A549 (cell line): Measurements from ENCODE around the gene GABBR2. TPM values are rescaled to one million over a fixed set of nuclear protein-coding genes. Genes with fewer than 3 reads are reported as not detected.

Source experiments
- ATAC-seq, 2 experiments: fragments of 200-7000 bp in 1 of 2; fragments of >200 bp in 1 of 2; cut with Nextera tagmentation in 1 of 2; cut with Tn5 transposase in 1 of 2; 3 replicates each; pipeline versions ENCODE4 v1.8.0 to v1.9.1; 2018 to 2020; ENCODE audit warnings: mild to moderate bottlenecking in 1 of 2, moderate library complexity in 1 of 2
- CTCF ChIA-PET: fragments of 300-600 bp; sonication (Branson Sonifier 250); formaldehyde crosslinking; extraction: SDS; loops from one replicate; lab custom pipeline; 2021; ENCODE audit warnings: antibody characterized with exemption, inconsistent platforms; lab: Yijun Ruan, JAX
- POLR2A ChIA-PET: fragments of 350-600 bp; formaldehyde crosslinking; extraction: SDS; loops from one replicate; lab custom pipeline; 2021; ENCODE audit warnings: antibody characterized with exemption, inconsistent platforms; lab: Yijun Ruan, JAX
- DNase-seq, 2 experiments: peaks; one replicate each; pipeline versions ENCODE4 v3.0.0 to v3.0.0-alpha.2; 2011 to 2016; ENCODE audit warnings: low read depth in 1 of 2, low spot score in 1 of 2
- FAIRE-seq: peaks from 2 replicates; lab custom pipeline; 2011; peaks lifted over from hg19 to GRCh38; lab: Jason Lieb, UNC
- H3K27ac ChIP-seq, 2 experiments: fragments of >200 bp; sonication (Bioruptor Twin); formaldehyde crosslinking; 3 replicates each; pipeline ENCODE4 v1.5.1; 2016 to 2017
- H3K4me1 ChIP-seq: fragments of >200 bp; sonication (Bioruptor Twin); formaldehyde crosslinking; 3 replicates; pipeline ENCODE4 v1.6.1; 2016
- H3K4me2 ChIP-seq: fragments of >200 bp; sonication (Bioruptor Twin); formaldehyde crosslinking; 3 replicates; pipeline ENCODE4 v1.6.1; 2016
- H3K4me3 ChIP-seq: fragments of >200 bp; sonication (Bioruptor Twin); formaldehyde crosslinking; 3 replicates; pipeline ENCODE4 v1.5.1; 2016
- H3K9me3 ChIP-seq: fragments of >200 bp; sonication (Bioruptor Twin); formaldehyde crosslinking; 3 replicates; pipeline ENCODE4 v1.6.1; 2016
- BHLHE40 ChIP-seq: IDR thresholded peaks from 2 replicates; pipeline ENCODE4 v1.6.1; 2012; ENCODE audit warnings: low read depth, low read length, inconsistent platforms
- CBX2 ChIP-seq: fragments of 200-600 bp; sonication (generic); IDR thresholded peaks from 2 replicates; pipeline ENCODE4 v1.6.1; 2016; ENCODE audit warnings: low read depth, mild to moderate bottlenecking, borderline replicate concordance
- CBX8 ChIP-seq: fragments of 200-600 bp; sonication (generic); IDR thresholded peaks from 2 replicates; pipeline ENCODE4 v1.6.1; 2016
- CEBPB ChIP-seq, 2 experiments: fragments of >200 bp in 1 of 2; sonication (Bioruptor Twin) in 1 of 2; formaldehyde crosslinking in 1 of 2; IDR thresholded peaks; 2 replicates each; pipeline ENCODE4 v1.6.1; 2012 to 2016
- CHD4 ChIP-seq: fragments of 200-600 bp; sonication (generic); IDR thresholded peaks from 2 replicates; pipeline ENCODE4 v1.6.1; 2016; ENCODE audit warnings: antibody characterized with exemption, mild to moderate bottlenecking, borderline replicate concordance
- EHF ChIP-seq: fragments of 250-450 bp; sonication (Bioruptor Pico); IDR thresholded peaks from 2 replicates; pipeline ENCODE4 v1.5.0; 2020; ENCODE audit warnings: mild to moderate bottlenecking
- EHMT2 ChIP-seq: fragments of 200-600 bp; sonication (generic); IDR thresholded peaks from 2 replicates; pipeline ENCODE4 v1.6.1; 2016; ENCODE audit warnings: antibody characterized with exemption, low read depth, mild to moderate bottlenecking, moderate library complexity
- EP300 ChIP-seq, 2 experiments: fragments of >200 bp; sonication (Bioruptor Twin); formaldehyde crosslinking; IDR thresholded peaks; 2 replicates in 1 of 2; 3 replicates in 1 of 2; pipeline ENCODE4 v1.6.1; 2016 to 2017
- FOSB ChIP-seq: fragments of 250-450 bp; sonication (Bioruptor Pico); IDR thresholded peaks from 2 replicates; pipeline ENCODE4 v1.5.0; 2020; ENCODE audit warnings: mild to moderate bottlenecking, moderate library complexity
- FOXS1 ChIP-seq: fragments of 250-450 bp; sonication (Bioruptor Pico); IDR thresholded peaks from 2 replicates; pipeline ENCODE4 v1.5.0; 2020; ENCODE audit warnings: mild to moderate bottlenecking, moderate library complexity
- HDAC2 ChIP-seq: fragments of 200-600 bp; sonication (generic); IDR thresholded peaks from 2 replicates; pipeline ENCODE4 v1.6.1; 2016
- HOXA7 ChIP-seq: fragments of 250-450 bp; sonication (Bioruptor Pico); IDR thresholded peaks from 2 replicates; pipeline ENCODE4 v1.5.0; 2020; ENCODE audit warnings: mild to moderate bottlenecking, moderate library complexity
- HOXB13 ChIP-seq: fragments of 250-450 bp; sonication (Bioruptor Pico); IDR thresholded peaks from 2 replicates; pipeline ENCODE4 v1.5.0; 2020; ENCODE audit warnings: low read depth, mild to moderate bottlenecking, moderate library complexity
- JUN ChIP-seq, 2 experiments: fragments of >200 bp; sonication (Bioruptor Twin); formaldehyde crosslinking; IDR thresholded peaks; 2 replicates in 1 of 2; 3 replicates in 1 of 2; pipeline ENCODE4 v1.6.1; 2016 to 2017
- KDM5A ChIP-seq: fragments of 200-600 bp; sonication (generic); IDR thresholded peaks from 2 replicates; pipeline ENCODE4 v1.6.1; 2016; ENCODE audit warnings: antibody characterized with exemption, mild to moderate bottlenecking
- MAFK ChIP-seq: fragments of 450-650 bp; IDR thresholded peaks from 2 replicates; pipeline ENCODE4 v1.6.1; 2014; ENCODE audit not compliant: partially characterized antibody
- NPAS2 ChIP-seq: fragments of 250-450 bp; sonication (Bioruptor Pico); IDR thresholded peaks from 2 replicates; pipeline ENCODE4 v1.8.0; 2022; ENCODE audit warnings: mild to moderate bottlenecking, moderate library complexity, borderline replicate concordance
- RAD21 ChIP-seq, 2 experiments: fragments of >200 bp in 1 of 2; sonication (Bioruptor Twin) in 1 of 2; formaldehyde crosslinking in 1 of 2; IDR thresholded peaks in 1 of 2; conservative IDR thresholded peaks in 1 of 2; 2 replicates in 1 of 2; 3 replicates in 1 of 2; pipeline ENCODE4 v1.6.1; 2012 to 2018; ENCODE audit warnings: inconsistent platforms in 1 of 2
- RARB ChIP-seq: fragments of 250-450 bp; sonication (Bioruptor Pico); IDR thresholded peaks from 2 replicates; pipeline ENCODE4 v1.8.0; 2021; ENCODE audit warnings: mild to moderate bottlenecking, moderate library complexity
- SMC3 ChIP-seq: fragments of >200 bp; sonication (Bioruptor Twin); formaldehyde crosslinking; IDR thresholded peaks from 3 replicates; pipeline ENCODE4 v1.6.1; 2018; ENCODE audit warnings: inconsistent platforms
- SREBF2 ChIP-seq: fragments of 450-650 bp; IDR thresholded peaks from 2 replicates; pipeline ENCODE4 v1.6.1; 2014; ENCODE audit warnings: mild to moderate bottlenecking, moderate library complexity
- TP53 ChIP-seq: fragments of 250-450 bp; sonication (Bioruptor Pico); IDR thresholded peaks from 2 replicates; pipeline ENCODE4 v1.5.0; 2021; ENCODE audit warnings: mild to moderate bottlenecking, moderate library complexity
- ZNF302 ChIP-seq: fragments of 250-450 bp; sonication (Bioruptor Pico); IDR thresholded peaks from 2 replicates; pipeline ENCODE4 v1.9.0; 2021; ENCODE audit warnings: inconsistent platforms, mild to moderate bottlenecking, moderate library complexity
- ZSCAN20 ChIP-seq: fragments of 250-450 bp; sonication (Bioruptor Pico); IDR thresholded peaks from 2 replicates; pipeline ENCODE4 v1.8.0; 2022; ENCODE audit warnings: mild to moderate bottlenecking, moderate library complexity
- WGBS: methylation state at CpG from one replicate; pipeline ENCODE4 v1.1.6; 2017; ENCODE audit errors: missing lambda C conversion rate; 5-methylcytosine and 5-hydroxymethylcytosine counted together
- polyA plus RNA-seq, 4 experiments: library from polyadenylated mRNA; depleted of rRNA in 3 of 4; stranded (reverse); fragments of >200 nt; fragmentation: RNase III in 1 of 4; extraction: RNeasy Plus Mini Kit Qiagen cat#74134 plus additional on column Dnase treatment in 1 of 4; gene quantifications; 2 replicates in 3 of 4; 3 replicates in 1 of 4; pipeline ENCODE4 v1.2.3, GENCODE V29; 2011 to 2017
- TF ChIP-seq, protein P1 (sequence below): IDR thresholded peaks from 2 replicates; pipeline ENCODE4 v1.6.1; 2012
- TF ChIP-seq, protein P2 (sequence below): fragments of 450-650 bp; IDR thresholded peaks from 2 replicates; pipeline ENCODE4 v1.6.1; 2014; ENCODE audit warnings: antibody characterized with exemption

The GABBR2 gene
- polyA plus RNA-seq, 2 of the 4 experiments (the other 2 are of a cell fraction): 0.08 to 0.57 TPM

DNA sequence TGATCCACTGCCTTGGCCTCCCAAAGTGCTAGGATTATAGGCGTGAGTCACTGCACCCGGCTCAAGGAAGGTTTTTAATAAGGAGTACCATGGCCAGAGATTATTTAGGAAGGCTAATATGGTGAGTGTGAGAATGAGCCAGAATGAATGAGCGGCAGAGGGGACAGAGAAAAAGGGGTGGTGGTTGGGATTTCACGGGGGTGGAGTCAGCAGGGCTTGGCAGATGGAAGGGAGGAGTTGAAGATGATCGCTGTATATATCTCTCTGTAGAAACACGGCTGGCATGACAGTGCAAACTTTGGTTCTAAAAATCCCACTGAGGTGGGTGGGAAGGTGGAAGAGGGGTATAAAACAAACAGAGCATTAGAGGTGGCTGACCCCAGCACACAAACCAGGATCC lies 276.6 kb downstream of the GABBR2 start:
- DNase-seq (no peak), FAIRE-seq (no peak), ATAC-seq (no peak)
- WGBS: 49% methylated on average over 6 of the region's 6 CpGs
- CTCF ChIA-PET: interaction anchor here (1.4 kb wide), 1 partner anchor 9 kb away, joined by 3 read pairs; no protein-coding TSS in a partner anchor
- Histone ChIP-seq H3K4me1 (peaks cover 6% of the 10 kb centered on the region; the same call in 1 of the 3 replicates), H3K9me3 (no peaks in the 10 kb centered on the region), H3K27ac (no peak overlapping the region), H3K4me3 (no peak overlapping the region), H3K4me2 (no peak overlapping the region)
- POLR2A ChIA-PET: no interaction called here
- TF ChIP-seq MAFK: no peak
- TF ChIP-seq CEBPB (IDR thresholded peaks at IDR 0.05): no peak

DNA sequence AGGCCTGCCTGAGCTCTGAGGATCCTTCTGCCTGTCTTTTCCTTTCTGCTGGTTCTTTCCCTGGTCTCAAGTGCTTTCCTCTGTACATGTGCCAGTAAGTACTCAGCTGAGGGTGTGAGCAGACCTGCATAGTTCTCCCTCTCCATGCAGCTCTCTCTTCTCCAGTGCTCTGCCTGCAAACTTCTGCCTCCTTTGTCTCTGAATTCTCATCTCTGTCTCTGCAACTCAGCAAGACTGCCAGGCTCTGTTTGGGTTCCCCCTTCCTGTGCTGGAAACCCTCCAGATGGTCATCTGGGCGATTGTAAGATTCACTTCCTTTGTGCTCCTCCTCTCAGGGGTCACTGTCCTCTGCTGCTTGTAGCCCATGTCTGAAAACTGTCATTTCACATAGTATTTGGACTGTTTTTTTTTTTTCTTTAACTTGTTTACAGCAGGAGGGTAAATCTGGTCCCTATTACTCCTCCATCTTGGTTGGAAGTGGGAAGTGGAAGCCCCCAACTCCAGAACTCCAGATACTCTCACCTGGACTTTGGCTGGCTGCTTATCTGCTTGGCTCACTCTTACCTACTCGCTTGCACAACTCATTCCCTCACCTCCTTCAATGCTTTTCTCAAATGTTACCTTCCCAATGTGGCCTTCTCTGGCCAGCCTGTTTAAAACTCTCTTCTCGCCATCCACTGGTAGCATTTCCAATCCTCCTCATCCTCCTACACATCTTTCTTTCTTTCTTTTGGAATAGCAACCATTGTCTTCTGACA lies 278.0 kb downstream of the GABBR2 start:
- ChIA-PET POLR2A (no interaction called here), CTCF (interaction anchor here (0.6 to 1.4 kb wide), 3 partner anchors 11 to 198 kb away, joined by 3 read pairs; no protein-coding TSS in a partner anchor)
- ATAC-seq: no peak
- no peak overlapping the region for H3K27ac ChIP-seq
- FAIRE-seq: no peak
- no peak overlapping the region for H3K4me3 ChIP-seq
- DNase-seq: no peak
- H3K4me2 ChIP-seq: no peak overlapping the region
- peaks cover 6% of the 10 kb centered on the region; the same call in 1 of the 3 replicates for H3K4me1 ChIP-seq
- 32% methylated on average over 3 of the region's 3 CpGs for WGBS
- TF ChIP-seq HOXB13 (CRISPR knock-in tag) (no peak), SMC3 (no peak), CBX8 (no peak), FOXS1 (CRISPR knock-in tag) (no peak), EHMT2 (no peak), RAD21 (conservative IDR thresholded peaks at IDR 0.05 in 1 of 2, IDR thresholded peaks at IDR 0.05 in 1 of 2) (no peak), HOXA7 (CRISPR knock-in tag) (no peak), BHLHE40 (no peak), EP300 (IDR thresholded peaks at IDR 0.05) (no peak), TP53 (CRISPR knock-in tag) (no peak), ZNF302 (CRISPR knock-in tag) (no peak), JUN (IDR thresholded peaks at IDR 0.05) (no peak), CHD4 (no peak), ZSCAN20 (CRISPR knock-in tag) (no peak), FOSB (no peak)
- TF ChIP-seq, protein P1, sequence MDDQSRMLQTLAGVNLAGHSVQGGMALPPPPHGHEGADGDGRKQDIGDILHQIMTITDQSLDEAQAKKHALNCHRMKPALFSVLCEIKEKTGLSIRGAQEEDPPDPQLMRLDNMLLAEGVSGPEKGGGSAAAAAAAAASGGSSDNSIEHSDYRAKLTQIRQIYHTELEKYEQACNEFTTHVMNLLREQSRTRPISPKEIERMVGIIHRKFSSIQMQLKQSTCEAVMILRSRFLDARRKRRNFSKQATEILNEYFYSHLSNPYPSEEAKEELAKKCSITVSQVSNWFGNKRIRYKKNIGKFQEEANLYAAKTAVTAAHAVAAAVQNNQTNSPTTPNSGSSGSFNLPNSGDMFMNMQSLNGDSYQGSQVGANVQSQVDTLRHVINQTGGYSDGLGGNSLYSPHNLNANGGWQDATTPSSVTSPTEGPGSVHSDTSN: no peak
- TF ChIP-seq, protein P2, sequence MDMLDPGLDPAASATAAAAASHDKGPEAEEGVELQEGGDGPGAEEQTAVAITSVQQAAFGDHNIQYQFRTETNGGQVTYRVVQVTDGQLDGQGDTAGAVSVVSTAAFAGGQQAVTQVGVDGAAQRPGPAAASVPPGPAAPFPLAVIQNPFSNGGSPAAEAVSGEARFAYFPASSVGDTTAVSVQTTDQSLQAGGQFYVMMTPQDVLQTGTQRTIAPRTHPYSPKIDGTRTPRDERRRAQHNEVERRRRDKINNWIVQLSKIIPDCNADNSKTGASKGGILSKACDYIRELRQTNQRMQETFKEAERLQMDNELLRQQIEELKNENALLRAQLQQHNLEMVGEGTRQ: no peak
- H3K9me3 ChIP-seq: no peaks in the 10 kb centered on the region

DNA sequence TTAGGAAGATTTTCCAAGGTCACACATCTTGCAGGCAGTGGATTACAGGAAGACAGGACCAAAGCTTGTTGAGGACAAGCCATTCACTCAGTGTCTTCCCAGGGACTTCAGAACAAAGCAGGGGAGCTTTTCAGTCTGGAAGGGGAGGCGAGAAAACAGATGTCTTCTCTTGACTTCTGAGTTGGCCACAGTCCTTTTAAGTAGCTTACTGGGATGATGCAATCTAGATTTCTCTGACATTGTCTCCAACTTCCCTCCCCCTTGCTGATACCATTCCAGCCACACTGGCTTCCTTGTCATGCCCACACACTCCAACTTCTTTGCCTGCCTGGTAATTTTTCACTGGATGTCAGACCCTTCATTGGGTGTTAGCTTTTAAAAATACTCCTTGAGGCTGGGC lies 279.1 kb downstream of the GABBR2 start:
- POLR2A ChIA-PET: no interaction called here
- no peak for ATAC-seq
- TF ChIP-seq CBX2 (no peak), SREBF2 (no peak), EHF (CRISPR knock-in tag) (no peak), NPAS2 (CRISPR knock-in tag) (no peak), KDM5A (no peak), HDAC2 (no peak), RARB (CRISPR knock-in tag) (no peak)
- Histone ChIP-seq H3K9me3 (no peaks in the 10 kb centered on the region), H3K4me1 (peaks cover 6% of the 10 kb centered on the region; the same call in 1 of the 3 replicates), H3K4me2 (no peak overlapping the region), H3K27ac (peak overlapping the region in 1 of 2 experiments; percentile 49; a peak in 2 of 6 replicates), H3K4me3 (no peak overlapping the region)
- 50% methylated on average over 1 of the region's 1 CpG for WGBS
- CTCF ChIA-PET: interaction anchor here (0.7 to 0.8 kb wide), 2 partner anchors 49 to 165 kb away, joined by 3 read pairs; no protein-coding TSS in a partner anchor
- DNase-seq: no peak
- no peak for FAIRE-seq
